Measurements from ENCODE around the gene CLASP1.

DNA sequence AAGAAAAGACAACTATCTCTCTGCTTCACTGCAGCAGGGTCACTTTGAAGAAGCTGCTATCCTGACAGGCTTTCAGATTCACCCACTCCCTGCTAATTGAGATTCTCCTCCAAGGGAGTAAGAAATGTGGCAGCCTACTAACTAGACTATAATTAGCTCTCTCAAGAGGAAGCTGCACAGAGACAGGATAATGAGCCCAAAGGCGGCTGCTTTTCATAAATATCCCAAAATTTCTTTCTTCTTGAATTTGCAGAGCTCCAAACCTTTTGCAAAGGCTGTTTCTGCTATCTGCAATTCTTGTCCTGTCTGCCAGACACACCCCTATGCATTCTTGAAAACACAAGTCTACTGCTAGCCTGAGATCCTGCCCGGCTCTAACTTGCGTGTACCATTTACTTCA, 172.6 kb downstream of the CLASP1 start:
- no peak for TF ChIP-seq POLR2A (IDR thresholded peaks at IDR 0.05)
- no peak for TF ChIP-seq CTCF (IDR thresholded peaks at IDR 0.05)
